ENCODE results near the gene RNPC3.
"Not testable (repeated sequence)": the region's sequence is repeated elsewhere in the genome, so short reads cannot be mapped to it uniquely, and the experiment has no call there.

Gene RNPC3

DNA sequence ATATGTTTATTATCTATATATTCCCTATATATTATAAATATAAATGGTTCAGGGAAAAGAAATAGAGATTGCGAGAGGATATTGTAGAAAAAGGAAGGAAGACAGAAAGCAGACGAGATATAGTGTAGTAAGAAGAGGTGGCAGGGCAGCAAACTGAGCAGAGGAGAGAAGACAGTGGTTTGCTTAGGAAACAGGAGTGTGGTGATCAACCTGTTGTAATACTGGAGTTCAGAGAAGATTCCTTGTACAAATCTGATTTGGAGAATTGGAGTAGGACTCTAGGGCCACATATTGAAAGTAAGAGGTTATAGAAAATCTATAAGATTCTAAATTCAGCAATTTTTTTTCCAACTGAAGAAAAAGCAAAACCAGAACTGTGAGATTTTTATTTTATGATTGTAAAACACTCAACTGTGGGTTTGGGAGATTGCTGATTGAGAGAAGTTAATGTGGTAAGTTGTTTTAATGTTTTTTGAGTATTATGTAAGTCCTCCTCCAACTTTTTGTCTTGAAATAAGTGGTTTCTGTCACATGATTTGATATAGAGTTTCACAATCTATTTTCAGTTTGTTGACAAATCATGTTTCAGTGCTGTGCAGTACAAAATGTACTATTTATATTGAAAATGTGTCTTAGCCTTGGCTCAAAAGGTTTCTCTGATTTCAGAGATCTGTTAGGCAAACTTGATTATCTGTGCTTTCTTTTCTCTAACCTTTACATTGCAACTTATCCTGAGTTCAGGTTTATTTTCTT is 36.3 kb downstream of the RNPC3 start:
- DNase-seq = no peak

DNA sequence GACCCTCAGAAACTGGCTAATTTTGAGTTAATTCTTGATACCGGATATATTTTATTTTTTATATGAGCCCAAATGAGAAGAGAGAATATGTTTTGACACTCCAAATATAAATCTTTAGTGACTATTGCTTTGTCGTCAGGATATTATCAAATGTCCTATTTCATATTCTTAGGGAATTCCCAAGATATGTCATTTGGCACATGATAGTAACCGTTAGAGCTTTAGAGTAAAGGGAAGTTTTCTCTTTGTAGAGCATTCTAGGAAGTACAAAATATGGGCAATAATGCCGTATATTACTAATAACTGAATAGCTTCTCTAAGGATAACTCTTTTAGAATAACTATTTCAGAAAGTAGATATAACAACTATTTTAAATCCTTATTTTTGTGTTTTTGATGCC is 37.6 kb downstream of the RNPC3 start:
- no peak for DNase-seq

DNA sequence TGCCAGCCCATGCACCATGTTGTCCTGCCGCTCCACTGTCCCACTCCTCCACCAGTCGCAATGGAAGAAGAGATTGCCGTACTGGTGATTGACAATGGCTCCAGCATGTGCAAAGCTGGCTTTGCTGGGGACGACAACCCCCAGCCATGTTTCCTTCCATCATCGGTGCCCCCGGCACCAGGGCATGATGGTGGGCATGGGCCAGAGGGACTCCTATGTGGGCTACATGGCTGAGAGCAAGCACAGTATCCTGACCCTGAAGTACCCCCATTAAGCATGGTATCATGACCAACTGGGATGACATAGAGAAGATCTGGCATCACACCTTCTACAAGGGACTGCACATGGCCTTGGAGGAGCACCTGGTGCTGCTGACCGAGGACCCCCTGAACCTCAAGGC is 44.0 kb downstream of the RNPC3 start:
- no peak for DNase-seq

DNA sequence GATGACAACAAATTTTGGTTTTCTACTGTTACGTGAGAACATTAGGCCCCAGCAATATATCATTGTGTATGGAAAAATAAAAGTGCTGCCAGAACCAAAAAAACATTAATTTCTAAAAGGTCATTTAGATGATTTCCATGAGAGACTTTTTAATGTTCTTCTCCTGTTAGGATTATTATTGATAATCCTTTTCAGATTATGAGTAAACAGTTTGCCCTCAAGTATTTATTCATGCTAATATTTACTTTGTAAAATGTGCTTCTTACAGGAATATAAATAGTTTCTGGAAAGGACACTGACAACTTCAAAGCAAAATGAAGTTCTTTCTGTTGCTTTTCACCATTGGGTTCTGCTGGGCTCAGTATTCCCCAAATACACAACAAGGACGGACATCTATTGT is 45.8 kb downstream of the RNPC3 start, which contains the start of gene AMY2B:
AMY2B (plus strand) TSS at position 301 of the 400 bp plus-strand sequence; CDS start at position 315, 14 bp downstream.
- not testable (repeated sequence) for DNase-seq

DNA sequence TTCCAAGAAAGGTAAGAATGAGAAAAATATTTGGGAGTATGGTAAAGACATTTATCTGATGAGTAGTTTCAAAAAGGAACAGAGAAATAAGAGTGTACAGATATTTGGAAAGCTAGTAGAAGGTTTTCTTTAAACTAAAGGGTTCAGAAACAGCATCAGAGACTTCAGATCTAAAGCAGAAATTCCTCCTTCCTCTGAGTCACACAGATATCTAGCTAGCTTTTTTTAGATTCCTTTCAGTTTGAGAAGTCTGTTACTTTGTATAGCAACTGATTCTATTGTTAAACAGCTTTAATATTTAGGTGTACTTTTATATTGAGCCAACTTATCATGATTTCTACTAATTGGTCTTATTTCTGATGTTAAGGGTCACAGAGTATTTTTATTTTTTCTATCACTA is 50.6 kb downstream of the RNPC3 start:
- DNase-seq = no peak

DNA sequence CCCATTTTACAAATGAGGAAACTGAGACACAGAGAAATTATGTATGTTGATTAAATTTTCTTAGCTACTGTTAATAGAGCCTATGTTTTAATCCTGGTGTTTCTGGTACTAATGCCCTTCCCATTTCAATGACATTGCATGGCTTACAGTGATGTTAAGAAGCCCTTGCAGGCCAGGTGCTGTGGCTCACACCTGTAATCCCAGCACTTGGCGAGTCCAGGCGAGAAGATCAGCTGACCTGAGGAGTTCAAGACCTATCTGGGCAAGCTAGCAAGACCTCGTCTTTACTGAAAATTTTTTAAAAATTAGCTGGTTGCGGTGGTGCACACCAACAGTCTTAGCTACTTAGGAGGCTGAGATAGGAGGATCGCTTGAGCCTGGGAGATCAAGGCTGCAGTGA is 51.3 kb downstream of the RNPC3 start:
- DNase-seq = not testable (repeated sequence)

DNA sequence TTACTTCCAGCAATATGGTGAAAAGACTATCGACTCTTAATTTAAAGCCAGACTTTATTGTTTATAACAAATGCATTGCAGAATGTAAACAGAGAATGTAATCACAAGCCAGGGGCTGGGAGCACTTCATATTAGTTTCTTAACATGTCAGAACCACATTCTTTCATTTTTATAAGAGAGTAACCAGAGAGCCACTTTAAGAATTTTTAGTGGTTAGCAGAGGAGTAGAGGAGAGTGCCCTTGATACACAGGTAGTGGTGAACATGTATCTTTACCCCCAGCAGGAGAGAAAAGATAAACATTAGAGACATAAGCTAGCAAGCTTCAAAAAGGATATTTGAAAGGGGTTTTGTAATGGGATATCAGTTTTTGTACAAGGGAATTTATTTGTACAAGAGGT is 57.0 kb downstream of the RNPC3 start:
- no peak for DNase-seq

DNA sequence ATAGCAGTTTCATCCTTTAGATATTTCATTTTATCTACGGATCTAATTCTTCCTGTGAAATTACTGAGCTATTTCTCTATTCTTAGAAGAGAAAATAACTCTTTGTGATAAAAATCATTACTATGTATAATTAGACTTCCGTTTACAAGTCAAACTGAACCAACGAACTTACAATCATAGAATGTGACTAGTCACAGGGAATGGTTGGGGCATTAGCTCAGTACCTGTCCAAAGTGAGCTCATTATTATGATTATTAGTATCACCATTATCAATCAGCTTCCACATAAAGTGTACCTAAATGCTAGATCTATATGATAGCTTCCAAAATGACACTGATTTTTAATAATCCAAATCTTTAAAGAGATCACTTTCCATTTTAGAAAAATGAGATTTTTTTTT is 58.4 kb downstream of the RNPC3 start:
- DNase-seq = no peak

DNA sequence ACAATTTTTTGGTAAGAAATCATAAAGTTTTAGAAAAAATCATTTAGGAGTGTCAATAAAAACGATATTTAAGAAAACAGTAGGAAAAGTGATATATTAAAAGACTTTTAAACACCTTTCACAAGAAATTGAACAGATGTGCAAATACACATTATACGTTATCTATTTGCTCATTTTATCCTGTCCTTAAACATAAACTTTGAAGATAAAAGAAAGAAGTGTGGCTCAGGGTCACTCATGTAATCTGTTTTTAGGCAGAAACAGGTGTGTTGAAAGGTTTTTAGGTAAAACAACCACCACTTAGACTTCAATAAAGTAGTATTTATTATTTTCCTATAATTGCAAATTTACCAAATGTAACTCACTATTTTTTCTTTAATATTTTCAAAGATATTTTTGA is 59.0 kb downstream of the RNPC3 start:
- DNase-seq = no peak

DNA sequence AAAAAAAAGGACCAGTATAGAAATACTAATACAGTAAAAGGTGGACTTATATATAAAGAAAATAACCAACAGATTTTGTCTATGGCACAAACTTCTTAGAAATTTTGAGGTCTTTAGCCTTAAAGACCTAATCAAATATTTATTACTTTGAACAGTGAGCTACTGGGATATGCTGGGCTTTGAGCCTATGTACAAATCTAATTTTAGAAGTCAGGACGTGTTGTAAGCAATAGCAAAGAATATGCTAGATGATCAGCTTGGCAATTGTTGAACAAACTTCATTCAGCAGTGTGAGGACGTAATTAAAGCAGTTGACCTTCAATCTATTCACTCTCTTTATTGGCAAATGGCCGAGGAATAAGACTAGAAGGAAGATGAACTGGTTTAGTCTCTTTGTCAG is 77.2 kb downstream of the RNPC3 start:
- not testable (repeated sequence) for DNase-seq

Measured in stimulated activated CD4-positive, alpha-beta T cell treated with anti-CD3 and anti-CD28 coated beads, Interleukin-4, amount 100 ng/mL, for 24 hours (primary cell).